Astrocyte (in vitro differentiated cells and primary cell): Measurements from ENCODE around the gene SDK1. TPM values are rescaled to one million over a fixed set of nuclear protein-coding genes. Genes with fewer than 3 reads are reported as not detected.

Experiments
- DNase-seq: peaks from one replicate; pipeline ENCODE4 v3.0.0-alpha.2; 2010; ENCODE audit warnings: low read depth
- FAIRE-seq: peaks from 2 replicates; lab custom pipeline; 2011; peaks lifted over from hg19 to GRCh38; lab: Jason Lieb, UNC
- H2AFZ ChIP-seq: 2 replicates; pipeline ENCODE4 v1.6.0; 2012; ENCODE audit warnings: low read depth, low read length, inconsistent platforms
- H3K27ac ChIP-seq: 2 replicates; pipeline ENCODE4 v1.5.1; 2011; ENCODE audit warnings: low read depth, low read length, inconsistent platforms
- H3K27me3 ChIP-seq: 2 replicates; pipeline ENCODE4 v1.6.0; 2011; ENCODE audit warnings: low read length, inconsistent platforms; ENCODE audit not compliant: insufficient read depth
- H3K36me3 ChIP-seq: 2 replicates; pipeline ENCODE4 v1.5.1; 2011; ENCODE audit warnings: low read length, inconsistent platforms; ENCODE audit not compliant: insufficient read depth
- H3K4me1 ChIP-seq: 2 replicates; pipeline ENCODE4 v1.5.1; 2011; ENCODE audit warnings: low read length, inconsistent platforms; ENCODE audit not compliant: insufficient read depth
- H3K4me2 ChIP-seq: 2 replicates; pipeline ENCODE4 v1.6.0; 2012; ENCODE audit warnings: low read length, inconsistent platforms
- H3K4me3 ChIP-seq: 2 replicates; pipeline ENCODE4 v1.5.1; 2011; ENCODE audit warnings: low read depth, mild to moderate bottlenecking, low read length, inconsistent platforms; ENCODE audit not compliant: insufficient read depth
- H3K79me2 ChIP-seq: 2 replicates; pipeline ENCODE4 v1.6.0; 2012; ENCODE audit warnings: mild to moderate bottlenecking, low read length, inconsistent platforms; ENCODE audit not compliant: insufficient read depth
- H3K9ac ChIP-seq: 2 replicates; pipeline ENCODE4 v1.6.0; 2012; ENCODE audit warnings: mild to moderate bottlenecking, low read length, inconsistent platforms
- H3K9me3 ChIP-seq: 2 replicates; pipeline ENCODE4 v1.5.1; 2012; ENCODE audit warnings: low read depth, mild to moderate bottlenecking, low read length, inconsistent platforms; ENCODE audit not compliant: insufficient read depth
- H4K20me1 ChIP-seq: 2 replicates; pipeline ENCODE4 v1.6.0; 2012; ENCODE audit warnings: low read length, inconsistent platforms; ENCODE audit not compliant: insufficient read depth
- H3K27ac Mint-ChIP-seq: one replicate; pipeline ENCODE4 v1.8.0; 2021; ENCODE audit warnings: mild to moderate bottlenecking, mixed read lengths; ENCODE audit not compliant: unreplicated experiment
- H3K27me3 Mint-ChIP-seq: one replicate; pipeline ENCODE4 v1.8.0; 2021; ENCODE audit warnings: low read depth, mixed read lengths; ENCODE audit not compliant: unreplicated experiment
- H3K36me3 Mint-ChIP-seq: one replicate; pipeline ENCODE4 v1.8.0; 2021; ENCODE audit warnings: low read depth, mixed read lengths; ENCODE audit not compliant: unreplicated experiment
- H3K4me1 Mint-ChIP-seq: one replicate; pipeline ENCODE4 v1.8.0; 2021; ENCODE audit warnings: low read depth, mixed read lengths; ENCODE audit not compliant: unreplicated experiment
- H3K4me3 Mint-ChIP-seq: one replicate; pipeline ENCODE4 v1.8.0; 2021; ENCODE audit warnings: mild to moderate bottlenecking, moderate library complexity, mixed read lengths; ENCODE audit not compliant: unreplicated experiment
- H3K9me3 Mint-ChIP-seq: one replicate; pipeline ENCODE4 v1.8.0; 2021; ENCODE audit warnings: mild to moderate bottlenecking, mixed read lengths; ENCODE audit not compliant: unreplicated experiment
- EZH2 ChIP-seq: IDR thresholded peaks from 2 replicates; pipeline ENCODE4 v1.6.1; 2012; ENCODE audit warnings: mild to moderate bottlenecking, low read length, inconsistent platforms; ENCODE audit not compliant: insufficient read depth
- total RNA-seq: library from RNA; stranded (reverse); gene quantifications from 2 replicates; pipeline ENCODE4 v1.2.1, GENCODE V29; 2021
- TF ChIP-seq, protein P1 (sequence below): IDR thresholded peaks from 2 replicates; pipeline ENCODE4 v1.5.1; 2011; ENCODE audit warnings: low read depth, mild to moderate bottlenecking, inconsistent platforms, low read length, moderate library complexity; ENCODE audit not compliant: insufficient read depth

Gene SDK1
- total RNA-seq, 1 donor from 2014 or later = 4.2 TPM

DNA sequence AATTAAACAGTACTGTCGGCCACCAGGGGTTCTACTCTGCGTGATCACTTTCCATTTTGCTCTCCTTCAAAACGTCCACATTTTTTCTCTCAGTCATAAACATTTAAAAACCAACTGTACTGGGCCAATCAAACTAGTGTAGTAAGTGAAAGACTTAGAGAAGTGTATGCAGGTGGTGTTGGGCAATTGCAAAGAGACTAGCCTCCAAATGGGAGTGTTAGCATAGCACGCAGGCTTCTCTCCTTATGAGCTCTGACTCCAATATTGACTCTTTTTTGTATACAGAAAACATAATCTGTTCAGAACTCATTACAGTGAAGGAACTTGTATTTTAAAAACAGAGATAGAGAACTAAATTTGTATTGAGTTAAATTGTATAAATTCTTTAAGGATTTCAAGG, 150.6 kb downstream of the SDK1 start:
- no peak for FAIRE-seq
- TF ChIP-seq, protein P1, sequence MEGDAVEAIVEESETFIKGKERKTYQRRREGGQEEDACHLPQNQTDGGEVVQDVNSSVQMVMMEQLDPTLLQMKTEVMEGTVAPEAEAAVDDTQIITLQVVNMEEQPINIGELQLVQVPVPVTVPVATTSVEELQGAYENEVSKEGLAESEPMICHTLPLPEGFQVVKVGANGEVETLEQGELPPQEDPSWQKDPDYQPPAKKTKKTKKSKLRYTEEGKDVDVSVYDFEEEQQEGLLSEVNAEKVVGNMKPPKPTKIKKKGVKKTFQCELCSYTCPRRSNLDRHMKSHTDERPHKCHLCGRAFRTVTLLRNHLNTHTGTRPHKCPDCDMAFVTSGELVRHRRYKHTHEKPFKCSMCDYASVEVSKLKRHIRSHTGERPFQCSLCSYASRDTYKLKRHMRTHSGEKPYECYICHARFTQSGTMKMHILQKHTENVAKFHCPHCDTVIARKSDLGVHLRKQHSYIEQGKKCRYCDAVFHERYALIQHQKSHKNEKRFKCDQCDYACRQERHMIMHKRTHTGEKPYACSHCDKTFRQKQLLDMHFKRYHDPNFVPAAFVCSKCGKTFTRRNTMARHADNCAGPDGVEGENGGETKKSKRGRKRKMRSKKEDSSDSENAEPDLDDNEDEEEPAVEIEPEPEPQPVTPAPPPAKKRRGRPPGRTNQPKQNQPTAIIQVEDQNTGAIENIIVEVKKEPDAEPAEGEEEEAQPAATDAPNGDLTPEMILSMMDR = no peak
- TF ChIP-seq EZH2 = no peak
- no peaks in the 10 kb centered on the region for H3K36me3 Mint-ChIP-seq
- no peak overlapping the region for H3K27ac Mint-ChIP-seq
- Histone ChIP-seq H3K9me3 (no peaks in the 10 kb centered on the region), H4K20me1 (no peaks in the 10 kb centered on the region), H3K4me3 (no peak overlapping the region), H2AFZ (no peak overlapping the region), H3K4me2 (no peak overlapping the region), H3K9ac (no peak overlapping the region), H3K27me3 (no peaks in the 10 kb centered on the region), H3K36me3 (no peaks in the 10 kb centered on the region), H3K27ac (no peak overlapping the region), H3K79me2 (no peaks in the 10 kb centered on the region), H3K4me1 (peaks cover 5% of the 10 kb centered on the region)
- peaks cover 30% of the 10 kb centered on the region for H3K4me1 Mint-ChIP-seq
- H3K27me3 Mint-ChIP-seq = no peaks in the 10 kb centered on the region
- no peak overlapping the region for H3K4me3 Mint-ChIP-seq
- DNase-seq = no peak
- H3K9me3 Mint-ChIP-seq = no peaks in the 10 kb centered on the region

DNA sequence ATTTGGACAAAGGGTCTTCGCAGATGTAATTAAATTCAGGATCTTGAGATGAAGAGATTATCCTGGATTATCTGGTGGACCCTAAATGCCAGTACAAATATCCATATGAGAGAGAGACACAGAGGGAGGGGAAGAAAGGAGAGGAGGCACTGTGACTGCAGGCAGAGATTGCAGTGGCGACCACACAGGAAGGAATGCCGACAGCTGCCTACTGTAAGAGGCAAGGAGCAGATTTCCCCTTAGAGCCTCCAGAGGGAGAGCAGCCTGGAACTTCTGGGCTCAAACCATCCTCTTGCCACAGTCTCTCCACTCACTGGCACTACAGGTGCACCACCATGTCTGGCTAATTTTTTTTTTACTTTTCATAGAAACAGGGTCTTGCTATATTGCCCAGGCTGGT, 152.3 kb downstream of the SDK1 start:
- no peaks in the 10 kb centered on the region for H3K9me3 Mint-ChIP-seq
- DNase-seq = no peak

More for the DNA sequence above, 152.3 kb downstream of the SDK1 start:
- no peaks in the 10 kb centered on the region for H3K36me3 ChIP-seq
- TF ChIP-seq, protein P1 = no peak
- no peak for TF ChIP-seq EZH2
- no peaks in the 10 kb centered on the region for H3K79me2 ChIP-seq
- no peak overlapping the region for H3K4me3 ChIP-seq
- Mint-ChIP-seq H3K36me3 (no peaks in the 10 kb centered on the region), H3K4me3 (no peak overlapping the region), H3K27me3 (no peaks in the 10 kb centered on the region), H3K4me1 (peaks cover 40% of the 10 kb centered on the region), H3K27ac (no peak overlapping the region)
- no peak for FAIRE-seq
- H3K4me2 ChIP-seq = no peak overlapping the region
- H4K20me1 ChIP-seq = no peaks in the 10 kb centered on the region
- no peaks in the 10 kb centered on the region for H3K27me3 ChIP-seq
- no peak overlapping the region for H3K9ac ChIP-seq
- H3K9me3 ChIP-seq = no peaks in the 10 kb centered on the region
- no peak overlapping the region for H2AFZ ChIP-seq
- H3K27ac ChIP-seq = no peak overlapping the region
- H3K4me1 ChIP-seq = peaks cover 5% of the 10 kb centered on the region
